Stimulated activated CD8-positive, alpha-beta memory T cell treated with anti-CD3 and anti-CD28 coated beads, Interleukin-7, amount 100 ng/mL, for 48 hours (primary cell): ENCODE data around the gene ZNF80.
A peak's percentile ranks its signal among the peaks of the same experiment; 100 is the strongest.

Experiments
- DNase-seq, 2 donors: peaks; one replicate each; pipeline ENCODE4 v3.0.0-alpha.2; 2020; ENCODE audit warnings: low read depth in 1 of 2; ENCODE audit errors: extremely low read depth in 1 of 2

Gene ZNF80

DNA sequence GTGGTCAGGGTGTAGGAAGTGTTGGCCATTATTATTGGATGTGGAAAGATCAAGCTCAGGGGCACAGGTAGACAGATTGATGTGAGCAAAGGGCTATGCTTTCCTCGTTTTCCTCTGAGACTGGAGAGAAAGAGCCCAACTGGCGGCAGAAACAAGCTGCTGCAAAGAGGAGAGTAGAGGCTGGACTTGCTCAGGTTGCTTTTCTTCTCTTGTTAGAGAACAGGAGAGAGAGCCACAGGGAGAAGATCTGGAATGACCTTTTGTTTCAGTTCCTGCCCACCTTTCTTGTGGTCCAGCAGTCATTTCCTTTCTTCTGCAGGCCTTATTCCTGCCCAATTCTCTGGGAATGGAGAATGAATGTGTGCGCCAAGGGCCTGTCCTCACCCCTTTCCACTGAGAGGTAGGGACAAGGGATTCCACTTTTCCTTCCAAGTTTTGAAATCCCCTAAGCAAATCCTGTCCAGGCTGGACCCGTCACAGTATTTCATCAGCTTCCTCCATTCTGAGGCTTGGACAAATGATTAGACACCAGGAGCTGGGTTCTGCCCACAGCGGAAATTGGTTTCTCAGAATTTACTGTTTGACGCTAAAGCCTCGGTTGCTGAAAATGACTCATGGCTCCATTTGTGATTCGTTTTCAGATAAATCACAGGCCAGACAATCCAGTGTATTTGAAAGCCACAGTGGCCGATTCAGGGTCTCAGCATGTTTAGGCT is 16.1 kb downstream of the ZNF80 start:
- peak in 1 of 2 donors; percentile 63 for DNase-seq

DNA sequence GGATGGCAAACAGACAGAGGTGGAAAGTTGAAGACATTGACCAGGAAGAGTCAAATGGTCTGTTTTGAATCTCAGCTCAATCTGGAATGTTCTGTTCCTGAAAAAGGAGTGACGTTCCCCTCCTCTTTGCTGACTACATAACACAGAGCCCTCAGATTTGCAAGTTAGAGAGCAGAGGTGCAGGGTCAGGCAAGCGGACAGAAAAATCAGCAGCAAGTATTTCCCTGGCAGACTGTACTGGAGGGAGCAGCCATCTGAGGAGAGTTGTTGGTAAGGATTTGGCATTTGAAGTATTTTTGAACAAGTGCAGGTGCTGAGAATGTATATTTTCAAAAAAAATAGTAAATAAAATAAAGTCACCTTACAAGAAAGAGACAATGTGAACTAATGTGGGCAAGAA is 17.6 kb downstream of the ZNF80 start:
- DNase-seq: no peak

DNA sequence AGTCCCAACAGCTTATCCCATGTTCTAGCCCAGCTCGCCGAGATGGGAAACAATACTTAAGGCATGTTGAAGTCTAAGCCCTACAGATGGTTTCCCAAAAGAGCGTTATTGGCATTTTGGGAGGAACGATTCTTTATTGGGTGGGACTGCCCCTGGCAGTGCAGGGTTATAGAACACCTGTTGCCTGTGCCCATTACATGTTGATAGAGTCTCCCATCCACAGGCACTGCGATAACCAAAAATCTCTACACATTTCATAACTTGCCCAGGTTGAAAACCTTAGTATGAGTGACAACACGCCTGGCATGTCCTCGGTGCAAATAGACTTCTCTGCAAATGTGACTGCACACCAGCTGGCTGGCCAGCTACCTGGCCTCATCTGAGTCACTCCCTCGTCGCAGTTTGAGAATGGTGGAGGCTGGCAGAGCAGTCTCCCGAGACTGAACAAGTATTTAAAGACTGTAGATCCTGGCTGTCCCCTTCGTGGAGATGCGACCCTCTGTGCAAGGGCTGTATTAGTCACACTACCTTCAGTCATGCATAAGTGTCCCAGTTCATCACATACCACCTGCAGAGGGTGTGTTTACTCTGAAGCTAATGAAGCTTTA is 18.7 kb downstream of the ZNF80 start:
- DNase-seq: peak in 1 of 2 donors; percentile 39

DNA sequence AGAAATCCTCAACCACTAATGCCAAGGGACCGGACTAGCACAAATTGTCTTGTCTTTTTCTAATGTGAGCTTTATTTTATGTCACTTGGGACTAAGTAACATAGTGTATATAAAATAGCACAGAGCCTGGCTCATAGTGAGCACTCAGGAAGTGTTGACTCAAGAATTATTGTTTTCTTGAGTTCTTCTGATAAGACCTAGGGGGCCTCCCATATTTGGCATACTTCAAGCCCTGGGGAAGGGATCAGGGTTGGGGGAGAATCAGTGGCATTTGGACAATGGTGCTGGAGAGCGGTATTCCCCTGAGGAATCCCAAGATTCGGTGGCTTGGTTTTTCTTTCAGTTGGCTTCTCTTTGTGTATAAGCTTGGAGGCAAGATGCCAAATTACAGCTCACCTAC is 19.4 kb downstream of the ZNF80 start:
- DNase-seq: no peak

DNA sequence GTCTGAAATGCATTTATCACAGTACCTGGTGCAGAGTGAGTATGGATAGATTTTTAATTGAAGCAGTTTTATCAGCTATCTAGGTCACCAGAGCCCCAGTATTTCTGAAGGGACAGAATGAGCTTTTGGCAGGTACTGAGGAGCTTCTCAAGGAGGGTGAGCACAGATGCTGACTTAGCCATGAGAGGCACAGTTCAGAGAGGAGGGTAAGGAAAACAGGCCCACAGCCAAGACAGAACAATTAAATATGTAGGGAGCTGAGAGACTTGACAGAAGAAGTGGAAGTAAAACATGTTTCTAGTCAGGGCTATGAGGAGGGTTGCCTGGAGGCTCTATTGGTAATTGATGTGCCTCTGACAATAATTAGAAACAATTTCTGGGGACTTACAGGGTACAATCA is 20.1 kb downstream of the ZNF80 start:
- no peak for DNase-seq

DNA sequence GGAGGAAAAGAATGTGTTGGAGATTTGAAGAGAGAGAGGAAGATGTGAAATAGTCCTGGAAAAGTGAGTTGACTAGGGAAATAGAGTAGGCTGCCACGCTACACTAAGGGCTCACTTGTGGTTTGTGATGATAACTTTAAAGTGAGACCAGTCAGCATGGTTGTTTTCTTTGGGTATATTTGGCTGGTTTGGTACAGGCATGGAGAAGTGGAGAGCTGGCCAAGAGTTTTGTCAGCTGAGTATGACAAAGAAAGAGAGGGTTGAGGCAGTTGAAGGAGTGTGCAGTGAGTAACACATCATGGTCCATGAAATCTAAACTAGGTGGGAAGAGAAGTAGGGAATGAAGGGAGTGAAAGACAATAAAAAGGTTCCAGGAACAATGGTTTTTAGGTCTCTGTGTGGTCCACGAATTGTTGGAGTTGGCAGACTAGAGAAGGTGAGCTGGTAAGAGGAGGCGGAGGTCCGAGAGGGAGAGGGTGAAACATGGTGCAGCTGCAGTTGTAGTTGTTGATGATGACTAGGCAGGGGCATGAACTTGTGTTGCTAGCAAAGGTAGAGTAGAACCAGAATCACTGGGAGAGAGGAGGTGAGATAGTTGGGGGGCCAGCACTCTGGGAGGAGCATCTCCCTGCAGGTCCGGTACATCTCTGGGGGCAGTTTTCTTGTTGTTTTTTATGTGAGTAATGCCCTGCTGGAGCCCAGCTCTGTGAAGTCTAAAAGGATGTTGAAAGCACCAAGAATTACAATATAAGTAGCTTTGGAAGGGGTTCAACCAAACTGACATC is 21.0 kb downstream of the ZNF80 start:
- DNase-seq: no peak

DNA sequence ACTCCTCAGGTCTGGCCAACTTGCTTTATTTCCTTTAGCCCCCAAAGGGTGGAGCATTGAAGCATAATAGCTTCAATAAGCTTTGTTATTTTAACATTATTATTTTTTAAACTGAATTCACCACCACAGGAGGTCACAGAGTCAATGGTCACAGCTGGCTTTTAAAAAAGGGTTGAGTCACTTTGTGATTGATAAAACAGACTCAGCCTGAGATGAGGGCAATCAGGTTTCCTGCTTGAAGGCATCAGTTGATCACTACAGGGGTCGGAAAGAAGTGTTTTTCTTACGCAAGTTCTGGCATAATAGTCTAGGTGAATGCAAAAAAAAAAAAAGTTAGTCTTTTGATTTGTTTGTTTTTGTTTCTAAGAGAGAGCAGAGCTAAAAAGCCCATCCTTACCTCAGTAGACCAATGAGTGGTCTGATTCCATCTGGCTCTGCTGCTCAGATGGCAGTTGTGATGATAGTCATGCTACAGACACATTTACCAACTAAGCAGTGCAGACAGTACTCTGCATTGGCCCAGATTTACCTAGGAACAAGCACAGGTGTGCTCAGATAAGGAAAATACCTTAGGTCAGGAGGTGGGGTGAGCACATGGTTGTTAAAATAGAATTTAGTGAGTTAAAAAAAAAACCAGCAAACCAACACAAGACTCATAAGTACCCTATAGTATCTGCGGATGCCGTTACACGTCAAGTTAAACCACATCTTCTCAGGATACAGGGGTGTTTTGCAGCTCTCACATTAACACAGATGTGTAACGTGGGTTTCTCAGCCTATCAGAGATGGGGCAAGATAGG is 22.6 kb downstream of the ZNF80 start:
- no peak for DNase-seq

DNA sequence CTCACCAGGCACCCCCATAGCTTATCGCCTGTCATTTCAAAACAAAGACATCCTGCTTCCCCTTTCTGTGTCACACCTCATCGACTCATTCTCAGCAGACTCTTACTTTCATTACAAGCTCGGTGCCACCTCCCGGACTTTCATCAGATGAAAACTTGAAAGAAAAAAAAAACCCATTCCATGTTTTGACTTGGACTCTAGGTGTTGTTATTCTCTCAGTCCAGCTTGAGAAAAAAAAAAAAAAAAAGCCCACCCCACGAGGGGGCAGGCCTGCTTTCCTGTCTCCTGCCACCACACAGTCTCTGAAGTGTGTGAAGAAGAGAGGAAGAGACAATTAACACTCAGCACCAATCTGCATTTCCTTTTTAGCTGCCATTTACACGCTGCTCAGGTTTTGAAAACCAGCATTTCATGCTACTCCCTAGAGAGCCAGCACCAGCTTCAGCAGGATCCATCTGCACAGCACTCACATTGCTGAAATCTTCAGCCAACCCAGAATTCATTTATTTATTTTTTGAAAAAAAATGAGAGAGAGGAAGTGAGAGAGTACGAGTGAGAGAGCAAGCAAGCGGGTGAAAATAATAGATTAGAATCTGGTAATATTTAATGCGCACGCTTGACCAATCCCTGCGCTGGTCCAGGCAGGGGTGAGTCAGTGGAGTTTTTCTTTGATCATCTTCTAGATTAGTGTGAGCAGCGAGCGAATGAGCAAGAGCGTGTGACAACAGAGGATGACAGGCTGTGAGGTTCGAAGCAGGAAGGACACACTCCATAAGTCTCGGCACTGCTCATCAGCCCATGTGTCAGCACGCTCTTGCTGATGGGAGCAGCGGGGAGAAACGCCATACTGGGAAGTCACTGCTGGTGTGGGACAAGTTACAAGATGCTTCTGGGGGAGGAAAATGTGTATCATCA is 23.5 kb downstream of the ZNF80 start:
- peak in 1 of 2 donors; percentile 80 for DNase-seq

DNA sequence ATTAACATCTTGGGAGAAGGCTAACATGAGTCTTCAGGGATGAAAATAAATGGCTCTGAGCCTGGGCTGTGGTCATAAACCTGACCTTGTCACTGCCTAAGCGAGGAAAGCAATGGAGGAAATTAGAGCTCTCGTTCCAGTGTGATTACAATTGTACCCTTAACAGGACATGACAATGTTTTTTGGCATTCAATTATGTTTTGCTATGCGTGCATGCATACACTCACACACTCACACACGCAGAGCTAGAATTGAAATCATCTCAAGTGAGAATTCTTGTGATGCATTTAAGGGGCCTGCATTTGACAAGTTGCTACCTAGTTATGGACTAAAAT is 24.1 kb downstream of the ZNF80 start:
- no peak for DNase-seq

DNA sequence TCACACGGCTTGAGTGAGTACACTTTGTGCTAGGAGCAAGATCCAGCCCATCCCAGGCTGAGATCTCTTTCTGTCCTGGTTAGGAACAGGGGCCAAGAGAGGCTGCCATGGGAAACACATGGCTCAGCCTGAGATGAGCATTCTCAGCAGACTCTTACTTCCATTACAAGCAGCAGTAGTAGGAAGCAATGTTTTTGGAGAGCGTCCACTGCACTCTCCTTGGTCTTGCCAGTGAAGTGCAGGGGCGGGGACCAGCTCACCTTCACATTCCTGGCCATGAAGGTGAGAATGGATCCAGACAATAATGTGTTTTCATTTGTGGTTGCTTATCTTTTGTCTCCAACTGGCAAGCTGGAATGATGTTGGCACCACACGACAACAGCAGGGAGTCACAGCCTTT is 24.7 kb downstream of the ZNF80 start:
- no peak for DNase-seq

DNA sequence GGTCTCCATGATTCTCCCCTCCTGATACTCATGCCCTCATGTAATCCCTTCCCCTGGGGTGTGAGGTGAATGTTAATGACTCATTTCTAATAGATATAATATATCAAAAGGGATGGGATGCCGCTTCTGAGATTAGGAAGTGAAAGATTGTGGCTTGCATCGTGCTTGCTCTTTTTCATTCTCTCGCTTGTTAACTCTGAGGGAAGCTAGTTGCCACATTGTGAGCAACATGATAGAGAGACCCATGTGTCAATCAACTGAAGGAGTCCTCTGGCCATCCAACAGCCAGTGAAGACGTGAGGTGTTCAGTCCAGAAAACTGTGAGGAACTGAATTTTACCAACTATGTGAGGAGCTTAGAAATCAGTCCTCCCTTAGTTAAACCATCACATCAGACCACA is 29.6 kb downstream of the ZNF80 start:
- no peak for DNase-seq

DNA sequence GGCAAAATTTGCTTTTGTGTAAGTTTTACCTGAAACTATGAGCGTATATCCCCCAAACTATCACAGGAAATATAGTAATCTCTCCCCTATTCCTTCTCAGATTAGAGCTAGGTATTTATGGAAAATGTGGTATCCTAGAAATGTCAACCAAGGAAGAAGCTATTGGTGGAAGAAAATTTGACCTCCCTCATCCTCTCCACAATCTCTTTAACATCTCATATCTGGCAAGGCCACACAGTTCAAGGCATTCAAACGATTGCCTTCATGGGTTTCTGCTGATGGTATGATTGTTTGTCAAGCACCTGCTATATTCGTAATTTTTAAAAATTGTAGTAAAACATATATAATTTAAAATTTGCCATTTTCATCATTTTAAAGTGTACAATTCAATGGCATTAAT is 31.0 kb downstream of the ZNF80 start:
- no peak for DNase-seq

DNA sequence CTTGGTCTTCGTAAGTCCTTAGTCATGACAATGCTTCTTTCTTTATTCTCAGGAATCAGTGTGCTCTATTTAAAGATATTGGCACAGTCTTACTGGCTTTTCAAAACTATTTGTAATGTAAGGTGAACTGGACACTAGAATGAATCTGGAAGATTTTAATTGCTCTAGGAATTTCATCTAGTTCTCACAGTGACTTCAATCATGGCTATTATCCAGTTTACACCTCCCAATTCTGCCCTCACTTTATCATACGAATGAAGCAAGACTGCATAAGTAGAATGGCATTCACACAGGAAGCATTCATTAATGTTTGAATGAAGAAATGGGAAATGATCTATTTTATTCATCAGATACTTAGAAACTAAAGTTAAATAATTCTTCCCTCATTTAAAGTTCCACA is 31.8 kb downstream of the ZNF80 start:
- DNase-seq: no peak

DNA sequence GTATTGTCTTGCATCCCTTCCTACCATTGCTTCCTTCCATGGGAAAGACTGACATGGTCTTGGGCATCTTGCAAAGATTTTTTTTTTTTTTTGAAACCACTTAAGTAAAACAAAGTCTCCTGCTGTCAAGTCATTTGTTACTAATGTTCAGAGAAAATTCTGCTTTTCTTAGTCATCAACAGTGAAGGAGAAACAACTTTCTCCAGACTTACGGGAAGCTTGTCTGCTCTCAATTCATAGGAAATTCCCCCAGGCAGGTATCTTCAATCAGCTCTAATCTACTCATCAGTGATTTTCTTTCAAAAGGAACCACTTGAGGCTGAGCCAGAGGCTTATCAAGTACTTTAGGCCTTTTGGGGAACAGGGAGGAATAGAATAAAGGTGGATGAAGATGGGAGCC is 42.6 kb downstream of the ZNF80 start:
- no peak for DNase-seq

DNA sequence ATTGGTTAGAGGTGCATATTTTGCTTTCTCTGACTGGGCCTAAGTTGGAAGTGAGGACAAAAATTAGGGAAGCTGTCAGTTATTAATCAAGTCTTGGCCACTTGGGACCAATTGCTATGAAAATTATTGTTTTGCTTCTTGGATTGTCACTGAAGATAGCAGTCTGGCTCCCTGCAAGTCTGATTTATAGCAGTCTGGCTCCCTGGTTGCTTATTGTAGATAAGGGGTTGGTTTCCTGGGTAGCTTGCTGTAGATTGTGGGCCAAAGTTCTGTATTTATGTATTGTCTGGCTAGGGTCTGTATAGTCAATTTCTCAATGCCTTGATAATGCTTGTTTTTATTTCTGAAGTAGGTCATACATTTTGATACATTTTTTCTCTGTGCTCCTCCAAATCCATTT is 45.2 kb downstream of the ZNF80 start:
- no peak for DNase-seq

DNA sequence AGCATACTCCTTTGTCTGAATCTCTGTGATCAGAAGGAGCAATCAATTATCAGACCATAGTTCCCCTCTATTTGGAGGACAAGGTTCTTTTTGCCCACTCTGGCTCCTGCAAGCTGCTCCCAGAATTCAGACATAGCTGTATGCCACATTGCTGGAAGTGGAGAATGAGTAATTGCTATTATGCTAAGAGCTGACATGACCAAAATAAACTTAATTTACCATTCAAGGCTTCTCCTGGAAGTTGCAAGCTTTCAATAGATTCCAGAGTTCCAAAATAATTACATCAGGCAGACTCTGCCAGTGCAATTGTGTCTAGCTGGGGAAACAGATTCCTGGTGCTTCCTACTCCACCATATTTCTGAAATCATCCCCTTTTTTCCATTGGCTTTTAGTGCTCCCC is 50.9 kb downstream of the ZNF80 start:
- no peak for DNase-seq
